ENCODE results near the gene KCNQ1.

The KCNQ1 gene

DNA sequence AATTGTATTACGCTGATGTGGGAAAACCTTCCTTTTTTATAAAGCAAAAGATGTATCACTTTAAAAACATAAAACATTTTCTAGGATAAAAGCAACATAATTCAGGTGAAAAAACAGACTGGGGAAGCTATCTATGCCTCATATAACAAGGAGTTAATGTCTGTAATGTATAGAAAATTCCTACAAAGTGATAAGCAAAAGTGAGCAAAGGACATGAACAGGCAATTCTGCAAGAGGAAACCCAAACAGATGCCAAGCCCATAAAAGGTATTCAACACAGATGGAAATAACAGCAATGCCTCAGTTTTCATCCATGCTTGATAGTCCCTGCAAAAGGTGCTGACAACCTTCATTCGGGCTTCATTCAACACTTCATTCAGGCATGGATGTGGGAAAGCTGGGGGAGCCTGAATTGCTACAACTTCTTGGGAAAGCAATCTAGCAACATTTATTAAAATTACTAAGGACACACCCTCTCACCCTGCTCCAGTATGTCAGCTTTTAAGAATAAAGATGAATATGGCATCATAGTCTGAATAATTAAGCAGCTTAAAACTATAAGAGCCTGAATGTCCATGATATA, 215.6 kb downstream of the KCNQ1 start:
- ATAC-seq, result no peak

DNA sequence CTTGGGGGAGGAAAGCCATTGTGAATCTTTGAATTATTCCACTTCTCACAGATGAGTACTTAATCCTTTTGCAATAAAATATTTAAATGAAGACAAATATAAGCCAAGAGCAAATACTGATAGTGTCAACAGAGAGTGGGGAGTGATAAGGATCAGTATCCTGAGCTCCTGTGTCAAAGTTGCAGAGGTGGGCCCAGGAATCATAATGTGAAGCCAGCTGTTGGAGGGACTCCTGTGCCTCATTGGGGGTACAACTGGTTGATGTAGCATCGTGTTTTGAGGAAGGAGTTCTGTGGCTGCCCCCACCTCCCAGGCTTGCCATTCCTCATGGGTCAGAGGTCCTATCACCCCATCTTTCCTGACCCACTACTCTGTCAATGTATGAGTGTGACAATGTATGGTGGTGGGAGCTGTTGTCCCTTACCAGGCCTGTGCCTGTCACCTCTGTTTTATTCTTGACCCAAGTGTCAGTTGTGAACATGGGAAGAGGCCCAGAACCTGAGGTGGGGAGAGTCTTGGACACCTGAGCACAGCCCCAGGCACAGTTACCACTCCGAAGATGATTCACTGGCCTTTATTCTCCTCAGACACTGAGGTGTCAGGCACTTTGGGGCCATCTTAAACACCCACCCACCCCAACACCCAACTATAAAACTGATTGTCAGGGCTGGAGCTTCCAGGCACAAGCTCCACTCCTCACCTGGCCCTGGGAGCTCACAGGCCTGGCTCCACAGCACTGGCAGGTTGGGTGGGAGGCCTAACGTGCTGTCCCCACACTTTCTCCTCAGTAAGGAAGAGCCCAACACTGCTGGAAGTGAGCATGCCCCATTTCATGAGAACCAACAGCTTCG, 216.6 kb downstream of the KCNQ1 start:
- no peak for ATAC-seq

DNA sequence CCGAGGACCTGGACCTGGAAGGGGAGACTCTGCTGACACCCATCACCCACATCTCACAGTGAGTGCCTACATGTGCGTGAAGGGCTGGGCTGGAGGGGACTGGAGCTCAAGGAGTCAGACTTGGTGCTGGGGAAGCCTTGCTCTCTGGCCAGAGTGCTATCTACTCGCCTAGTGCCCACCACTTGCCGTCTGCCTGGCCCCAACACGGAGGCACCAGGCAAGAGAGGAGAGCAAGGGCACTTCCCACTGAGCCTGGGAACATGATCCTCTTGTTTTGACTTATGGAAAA, 217.2 kb downstream of the KCNQ1 start:
- ATAC-seq, result no peak

DNA sequence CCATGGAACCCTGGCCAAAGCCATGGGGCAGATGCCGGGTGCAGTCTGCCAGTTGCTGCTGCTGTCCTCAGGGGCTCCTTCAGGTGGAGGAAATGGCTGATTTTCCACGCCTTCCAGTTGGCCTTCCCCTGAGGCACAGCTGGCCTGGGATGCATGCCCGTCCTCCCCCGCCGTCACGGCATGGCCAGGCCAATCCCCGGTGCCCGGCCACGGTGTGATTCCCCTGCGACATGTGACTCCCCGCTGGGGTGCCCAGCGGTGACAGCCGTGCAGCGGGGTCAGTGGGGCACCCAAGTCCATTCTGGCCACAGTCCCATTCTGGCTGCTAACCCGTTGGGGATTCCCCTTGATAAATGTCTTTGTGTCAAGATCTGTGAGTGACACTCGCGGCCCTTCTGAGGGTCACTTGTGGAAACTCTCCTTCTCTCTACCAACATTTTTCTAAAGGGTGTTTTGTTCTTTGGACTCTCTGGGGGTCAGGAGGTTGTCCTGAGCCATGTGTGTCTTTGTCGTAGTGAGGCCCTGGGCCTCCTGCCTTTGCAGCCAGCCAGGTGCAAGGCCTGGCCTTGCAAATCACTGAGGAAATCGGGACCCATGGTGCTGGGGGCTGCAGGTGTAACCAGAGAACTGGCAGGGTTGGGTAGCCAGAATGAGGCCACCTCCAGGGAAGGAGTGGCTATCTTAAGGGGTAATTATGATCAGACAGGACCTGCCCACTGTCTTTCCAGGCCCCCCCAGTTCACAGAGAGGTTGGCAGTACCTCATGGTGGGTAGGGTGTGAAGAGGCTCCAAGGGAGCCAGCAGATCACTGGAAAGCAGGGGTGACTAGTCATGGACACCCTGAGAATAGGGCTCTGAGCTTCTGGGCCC, 217.9 kb downstream of the KCNQ1 start:
- no peak for ATAC-seq

DNA sequence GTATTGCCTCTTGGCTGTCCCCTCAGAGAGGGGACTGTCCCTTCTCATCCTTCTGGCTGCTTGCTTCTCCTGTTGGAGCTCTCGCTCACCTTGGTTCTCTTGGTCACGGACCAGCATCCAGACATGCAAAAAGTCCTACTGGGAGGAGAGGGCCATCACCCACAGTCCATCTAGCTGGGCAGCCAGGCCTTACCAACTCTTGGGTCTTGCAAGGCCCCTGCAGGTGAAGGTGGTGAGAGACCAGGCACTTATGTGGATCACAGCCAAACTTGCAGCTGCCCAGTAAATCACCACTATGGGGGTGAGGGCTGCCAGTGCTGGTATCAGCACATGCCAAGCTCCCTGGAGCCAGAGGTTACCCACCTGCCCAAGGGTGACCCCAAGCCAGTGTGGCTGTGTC, 218.7 kb downstream of the KCNQ1 start:
- no peak for ATAC-seq

DNA sequence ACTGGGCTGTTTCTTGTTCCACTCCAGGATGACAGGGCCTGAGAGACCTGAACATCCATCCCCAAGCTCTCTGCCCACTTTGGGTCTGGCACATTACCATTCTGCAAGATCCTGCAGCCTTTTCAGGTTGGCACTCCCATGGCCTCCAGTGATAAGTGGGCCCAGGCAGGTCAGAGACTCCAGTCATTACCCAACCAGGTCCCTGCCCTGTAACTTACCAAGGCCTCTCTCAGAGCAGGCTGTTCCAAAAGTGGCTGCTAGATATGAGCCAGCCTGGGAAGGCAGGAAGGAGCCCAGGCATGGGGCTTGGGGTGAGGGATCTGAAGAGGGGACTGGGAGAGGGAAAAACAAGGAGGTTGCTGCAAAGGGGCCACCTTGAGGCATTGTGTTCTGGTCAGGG, 219.1 kb downstream of the KCNQ1 start:
- ATAC-seq, result no peak

DNA sequence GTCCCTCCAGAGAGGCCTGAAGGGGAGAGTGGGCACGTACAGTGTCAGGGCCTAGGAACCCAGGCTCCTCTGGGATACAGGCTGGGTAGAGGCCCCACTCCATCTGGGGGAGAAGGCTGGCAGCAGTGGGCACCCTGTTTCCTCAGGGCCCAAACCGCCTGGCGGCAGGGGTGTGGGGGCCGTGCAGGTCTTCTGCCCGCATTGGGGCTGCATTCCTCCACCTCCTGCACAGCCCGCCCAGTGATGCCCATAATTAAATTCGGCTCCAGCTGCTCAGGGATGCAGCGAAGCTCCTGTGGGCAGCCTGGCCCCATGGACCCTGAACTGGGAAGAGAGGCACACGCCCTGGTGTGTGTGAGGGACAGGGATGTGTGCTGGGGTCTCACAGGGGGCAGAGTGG, 219.6 kb downstream of the KCNQ1 start:
- no peak for ATAC-seq

DNA sequence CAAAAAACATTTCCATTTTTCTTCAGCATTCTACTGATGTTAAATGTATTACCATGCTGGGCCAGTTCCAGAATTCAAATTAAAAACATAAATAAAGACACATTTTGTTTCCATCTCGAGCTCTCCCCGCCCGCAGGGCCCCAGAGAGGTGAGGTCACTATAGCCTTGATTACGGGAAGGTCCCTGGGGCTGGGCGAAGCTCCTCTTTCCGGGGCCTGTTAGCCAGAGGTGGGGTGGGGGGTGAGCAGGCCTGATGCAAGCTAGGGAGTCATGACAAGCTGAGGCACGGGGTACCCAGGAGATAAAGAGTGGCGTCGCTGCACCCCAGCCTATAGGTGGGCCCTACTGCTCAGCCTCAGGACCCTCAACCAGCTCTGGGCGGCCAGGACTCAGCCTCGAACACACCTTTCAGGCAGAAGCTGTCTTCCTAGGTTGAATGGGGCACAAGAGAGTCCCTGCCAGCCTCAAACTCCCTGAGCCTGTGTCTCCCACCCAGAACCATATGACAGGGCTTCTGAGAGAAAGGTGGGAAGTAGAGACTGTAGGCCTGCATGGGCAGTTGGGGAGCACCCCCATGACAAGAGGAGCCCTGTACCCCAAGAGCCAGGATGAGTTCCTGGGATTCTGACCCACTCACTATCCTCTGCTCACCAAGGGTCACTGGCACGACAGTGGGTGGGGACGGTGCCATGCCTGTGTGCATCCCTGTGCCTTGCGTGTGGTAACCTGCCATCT, 220.2 kb downstream of the KCNQ1 start:
- no peak for ATAC-seq

DNA sequence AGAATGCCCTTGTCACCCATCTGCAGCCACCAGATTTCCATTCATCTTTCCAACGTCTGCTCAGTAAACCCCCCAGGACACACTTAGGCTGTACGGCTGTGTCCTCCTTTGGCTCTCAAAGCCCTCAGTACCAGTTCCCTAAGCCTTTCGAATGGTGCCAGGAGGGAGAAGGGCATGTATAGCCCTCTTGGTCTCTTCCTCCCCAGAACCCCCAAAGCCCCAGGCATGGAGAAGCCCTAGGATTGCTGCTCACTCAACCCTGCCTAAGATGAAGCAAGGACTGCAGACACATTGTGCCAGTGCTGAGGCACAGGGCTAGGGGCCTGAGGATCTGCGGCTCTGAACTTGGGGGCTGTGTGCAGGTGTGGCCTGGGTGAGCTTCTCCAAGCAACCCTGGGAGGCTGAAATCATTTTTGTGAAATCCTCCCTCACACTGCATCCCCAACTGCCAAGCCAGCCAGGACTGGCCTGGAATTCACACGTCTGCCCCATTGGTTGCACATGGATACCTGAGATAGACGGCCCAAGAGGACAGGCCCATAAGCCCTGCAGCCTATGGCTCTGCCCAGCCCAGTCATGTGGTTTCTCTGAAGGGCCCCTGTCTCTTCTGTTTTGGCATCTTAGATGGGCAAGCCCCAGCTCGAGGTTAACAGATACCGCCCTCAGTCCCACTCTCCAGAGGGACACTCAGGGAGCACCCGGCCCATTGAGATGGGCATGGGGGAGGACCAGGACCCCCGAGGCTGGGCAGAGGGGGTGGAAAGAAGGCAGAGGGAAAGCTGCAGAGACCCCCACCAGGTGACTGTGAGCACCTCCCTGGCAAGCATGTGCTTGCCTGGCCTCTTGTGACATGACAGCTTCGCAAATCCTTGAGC, 221.0 kb downstream of the KCNQ1 start:
- no peak for ATAC-seq

DNA sequence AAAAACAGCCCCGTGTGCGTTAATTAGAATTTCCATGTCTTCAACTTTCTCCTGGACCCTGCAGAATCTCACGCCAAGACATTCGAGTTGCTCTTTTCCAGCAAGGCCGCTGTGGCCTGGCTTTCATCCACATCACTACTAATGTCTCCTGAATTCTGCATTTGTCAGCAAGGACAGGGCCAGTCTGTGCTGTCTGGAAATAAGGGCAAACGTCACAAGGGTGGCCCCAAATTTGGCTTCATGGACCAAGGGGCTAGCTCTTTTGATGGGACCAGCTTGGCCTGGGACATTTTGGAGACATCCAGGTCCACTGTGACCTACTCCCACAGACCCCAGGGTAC, 221.6 kb downstream of the KCNQ1 start:
- no peak for ATAC-seq

DNA sequence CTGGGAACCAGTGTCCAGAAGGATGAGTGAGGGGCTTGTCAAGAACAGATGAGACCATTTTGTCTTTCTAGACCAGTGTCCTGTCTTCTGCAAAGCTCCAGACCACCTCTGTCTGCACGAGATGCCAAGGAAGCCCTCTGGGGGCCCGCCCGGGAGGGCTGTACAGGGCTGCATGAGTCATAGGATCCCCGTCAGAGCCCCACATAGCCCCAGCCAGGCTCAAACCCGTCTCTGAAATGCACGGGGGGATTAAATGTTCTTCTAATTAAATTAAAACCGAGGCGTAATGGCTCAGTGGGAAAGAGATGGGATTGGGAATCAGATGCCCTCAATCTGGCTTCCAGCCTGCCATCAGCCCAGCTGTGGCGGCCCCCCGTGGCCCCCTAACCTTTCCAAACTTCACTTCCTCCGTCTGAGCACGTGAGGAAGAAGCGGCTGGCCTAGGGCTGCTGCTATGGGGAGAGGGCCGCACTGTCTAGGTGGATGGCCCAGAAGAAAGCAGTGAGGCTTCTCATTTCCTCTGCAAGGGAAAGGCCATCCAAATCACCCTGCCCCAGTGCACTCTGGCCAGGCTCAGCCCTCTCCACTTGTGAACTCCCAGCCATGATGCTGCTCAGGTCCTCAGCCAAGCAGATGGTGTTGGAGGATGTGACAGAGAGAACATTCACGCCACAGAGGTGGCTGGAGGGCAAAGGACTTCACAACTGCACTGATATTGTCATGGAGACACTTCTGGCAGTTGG, 222.2 kb downstream of the KCNQ1 start:
- ATAC-seq, result no peak

DNA sequence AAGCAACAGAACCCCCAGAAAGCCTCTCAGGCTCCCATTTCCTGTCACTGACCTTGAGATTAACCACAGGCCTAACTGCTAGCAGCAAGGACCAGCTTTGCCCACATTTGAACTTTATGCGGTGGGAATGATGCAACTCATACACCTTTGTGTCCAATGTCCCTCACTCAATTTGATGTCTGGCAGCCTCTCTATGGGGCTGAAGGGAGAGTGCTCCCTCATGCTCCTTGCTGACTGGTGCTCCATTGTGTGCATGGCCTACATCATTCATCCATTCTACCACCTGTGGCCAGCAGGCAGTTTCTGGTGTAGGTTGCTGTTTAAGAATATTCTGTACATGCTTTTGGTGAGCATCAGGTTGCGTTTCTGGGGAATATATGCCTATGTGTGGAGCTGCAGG, 223.1 kb downstream of the KCNQ1 start:
- no peak for ATAC-seq

DNA sequence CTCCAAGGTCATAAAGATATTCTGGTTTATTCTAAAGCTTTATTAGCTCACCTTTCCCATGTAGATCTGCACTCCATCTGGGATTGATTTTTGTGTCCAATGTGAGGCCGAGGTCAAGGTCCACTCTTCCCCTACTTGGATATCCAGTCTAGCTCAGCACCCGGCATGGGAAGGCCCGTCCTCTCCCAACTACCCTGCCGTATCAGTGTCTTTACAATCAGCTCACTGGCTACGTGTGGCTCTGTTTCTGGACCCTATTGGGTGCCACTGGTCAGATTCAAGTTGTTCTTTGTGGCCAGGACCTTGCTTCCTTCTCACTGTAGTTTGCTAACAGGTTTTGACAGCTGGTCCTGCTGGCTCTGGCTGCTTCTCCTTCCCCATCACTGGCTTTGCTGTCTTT, 224.1 kb downstream of the KCNQ1 start:
- ATAC-seq, result no peak

DNA sequence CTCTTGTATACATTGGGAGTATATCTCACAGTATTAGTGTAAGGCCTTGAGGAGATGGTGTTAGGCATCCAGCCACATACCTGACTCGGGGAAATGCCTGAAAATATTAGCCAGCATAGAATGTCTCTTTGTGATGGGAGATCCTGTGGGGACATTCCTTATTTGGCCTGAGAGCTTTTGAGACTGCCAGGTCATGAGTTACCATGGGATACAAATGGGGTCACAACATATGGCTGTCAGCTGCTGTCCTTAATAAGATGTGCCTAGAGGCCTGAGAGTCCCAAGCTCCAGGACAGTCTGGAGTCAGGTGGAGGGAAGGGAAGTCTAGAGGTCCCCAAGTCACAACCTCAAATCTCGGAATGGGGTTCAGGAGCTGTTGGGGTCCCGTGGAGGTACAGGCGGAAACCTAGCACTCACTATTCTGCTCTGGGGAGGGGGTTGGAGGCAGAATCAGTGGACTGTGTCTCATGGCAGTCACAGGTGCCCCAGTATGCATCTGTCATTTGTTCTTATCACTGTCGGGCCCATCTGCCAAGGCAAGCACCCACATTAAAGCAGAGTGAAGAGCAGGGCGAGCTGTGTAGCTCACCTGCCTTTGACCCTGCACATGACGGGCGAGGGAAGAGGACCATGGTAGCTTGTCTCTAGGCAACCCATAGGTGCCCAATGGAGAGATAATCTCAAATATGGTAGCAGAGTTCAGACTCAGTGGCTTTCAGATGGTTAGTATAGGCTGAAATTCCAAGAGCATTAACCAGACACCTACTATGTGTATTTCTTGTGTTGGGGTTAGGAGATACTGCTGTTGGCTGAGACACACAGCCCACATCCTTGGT, 225.0 kb downstream of the KCNQ1 start:
- no peak for ATAC-seq

DNA sequence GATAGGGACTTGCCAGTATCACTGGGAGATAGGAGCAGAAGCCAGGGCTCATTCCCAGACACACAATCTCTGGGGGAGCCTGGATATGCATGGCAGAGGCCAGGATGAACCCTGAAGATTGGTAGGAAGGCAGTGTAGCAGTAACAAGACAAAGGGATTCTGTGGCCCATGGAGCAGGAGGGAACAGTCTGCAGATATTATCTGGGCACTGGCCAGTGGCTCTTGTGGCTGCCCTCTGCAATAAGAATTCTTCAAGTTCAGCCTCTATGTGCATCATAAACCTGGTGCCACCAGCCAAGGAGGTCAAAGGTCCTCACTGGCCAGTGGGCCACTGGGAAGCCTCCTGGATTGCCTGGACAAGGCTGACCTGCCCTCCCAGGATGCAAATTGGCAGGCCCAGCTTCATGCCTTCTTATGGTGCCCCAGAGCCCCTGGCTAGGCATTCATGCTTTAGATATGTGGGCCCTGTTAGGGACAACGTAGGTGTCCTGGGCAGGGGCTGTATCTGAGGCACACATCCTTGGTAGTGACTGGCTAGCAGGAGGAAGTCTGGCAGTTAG, 225.8 kb downstream of the KCNQ1 start:
- ATAC-seq, result no peak

DNA sequence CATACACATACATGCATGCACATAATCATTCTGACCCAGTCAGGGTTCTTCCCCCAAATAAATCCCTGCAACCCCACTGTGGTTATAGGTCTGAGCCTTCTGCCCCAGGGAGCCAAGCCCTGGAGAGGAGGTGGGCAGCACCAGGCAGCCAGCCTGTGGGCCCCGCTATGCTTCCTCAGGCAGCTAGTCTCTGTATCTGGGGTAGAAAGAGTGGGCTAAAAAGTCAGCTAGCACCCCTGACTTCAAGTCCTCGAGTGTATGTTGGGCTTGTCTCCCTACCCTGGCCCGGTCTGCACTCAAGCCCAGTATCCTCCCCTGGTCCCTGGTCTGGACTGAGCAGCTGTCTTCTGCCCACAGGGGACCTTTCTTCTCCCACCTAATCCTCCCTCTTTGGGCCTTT, 226.9 kb downstream of the KCNQ1 start:
- no peak for ATAC-seq

DNA sequence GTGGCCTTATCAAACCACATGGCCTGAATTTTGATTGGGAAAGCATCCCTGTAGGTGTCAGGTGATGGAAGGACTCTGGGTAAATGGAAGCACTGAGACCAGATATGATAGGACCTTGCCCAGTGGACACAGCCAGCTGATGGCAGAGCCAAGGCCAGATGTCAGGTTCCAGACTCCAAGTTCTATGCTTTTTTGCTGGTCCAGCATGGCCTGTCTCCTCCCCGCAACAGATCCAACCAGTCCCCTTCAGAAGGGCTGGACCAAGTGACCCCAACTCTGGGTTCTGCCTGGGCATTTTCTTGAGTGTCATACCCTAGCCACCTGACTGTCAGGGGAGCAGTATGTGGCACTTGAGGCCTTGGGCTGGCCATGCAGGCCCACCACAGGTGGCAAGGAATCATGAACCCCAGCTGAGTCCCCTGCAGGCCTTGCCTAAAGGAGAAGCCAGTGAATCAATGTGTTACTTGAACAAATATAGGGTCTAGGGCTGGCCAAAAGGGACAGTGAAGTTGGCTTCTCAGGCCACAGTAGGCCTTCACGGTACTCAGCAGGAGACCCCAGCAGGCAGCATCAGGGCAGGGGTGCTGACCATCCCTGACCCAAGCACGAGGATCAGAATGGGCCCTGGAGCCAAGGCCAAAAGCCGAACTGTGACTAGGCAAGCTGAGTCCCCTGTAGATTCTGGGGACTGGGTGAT, 227.9 kb downstream of the KCNQ1 start:
- ATAC-seq, result no peak

DNA sequence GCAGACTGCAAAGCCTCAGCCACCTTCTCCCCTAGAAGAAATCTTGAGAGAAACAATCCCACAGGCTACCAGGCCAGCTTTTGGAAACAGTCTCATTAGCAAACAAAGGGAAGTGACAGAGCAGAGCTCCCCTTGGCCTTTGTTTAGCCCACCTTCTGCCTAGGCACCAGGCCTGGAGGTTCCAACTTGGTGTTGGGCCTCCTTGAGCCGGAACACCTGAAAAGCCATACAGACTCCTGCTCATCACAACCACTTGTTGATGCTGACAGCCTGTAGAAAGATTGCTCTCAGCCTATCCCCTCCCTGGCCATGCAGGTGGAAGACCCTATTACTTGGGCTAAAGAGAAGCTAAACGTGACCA, 228.4 kb downstream of the KCNQ1 start:
- ATAC-seq, result no peak

DNA sequence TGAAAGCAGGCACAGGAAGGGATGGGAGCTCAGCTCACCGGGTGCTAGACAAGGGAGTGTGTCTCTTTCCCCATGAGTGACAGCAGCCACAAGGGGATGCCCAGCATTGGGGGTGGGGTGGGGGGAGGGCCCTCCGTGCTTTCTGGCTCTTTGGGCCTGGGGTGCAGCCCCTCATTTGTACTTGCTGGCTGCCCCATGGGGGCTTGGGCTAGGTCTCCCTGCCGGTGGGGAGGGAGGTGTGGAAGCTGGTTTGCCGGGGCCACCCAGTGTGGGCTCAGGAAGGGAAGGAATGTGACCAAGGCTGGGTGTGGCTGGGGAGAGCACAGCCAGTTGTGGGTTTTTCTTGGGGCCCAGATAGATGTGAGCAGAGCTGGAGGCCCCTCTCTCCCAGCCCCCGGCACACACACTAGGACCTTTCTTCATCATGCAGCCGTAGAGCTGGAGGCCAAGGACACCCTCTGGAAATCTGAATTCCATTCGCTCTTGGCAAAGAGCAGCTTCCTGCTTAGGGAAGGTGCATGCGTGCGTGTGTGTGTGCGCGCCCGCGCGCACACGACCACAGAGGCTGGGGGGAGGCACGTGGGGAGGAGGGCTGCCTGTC, 229.2 kb downstream of the KCNQ1 start:
- no peak for ATAC-seq

Measured in activated CD4-positive, CD25-positive, alpha-beta regulatory T cell treated with anti-CD3 and anti-CD28 coated beads, Interleukin-2, amount 50 U/mL, for 24 hours (primary cell).